22Rv1 (cell line): Measurements from ENCODE around the gene IL12B.
"Not testable (repeated sequence)": the region's sequence is repeated elsewhere in the genome, so short reads cannot be mapped to it uniquely, and the experiment has no call there.

ENCODE experiments used
- H3K27ac ChIP-seq: fragments of 450-650 bp; 2 replicates; pipeline ENCODE4 v1.5.1; 2017
- ZFX ChIP-seq: fragments of 450-650 bp; IDR thresholded peaks from 2 replicates; pipeline ENCODE4 v1.6.1; 2017; ENCODE audit warnings: antibody characterized with exemption, borderline replicate concordance
- TF ChIP-seq, protein P1 (sequence below): fragments of 450-650 bp; IDR thresholded peaks from 2 replicates; pipeline ENCODE4 v1.5.1; 2017; ENCODE audit warnings: mild to moderate bottlenecking

The IL12B gene

DNA sequence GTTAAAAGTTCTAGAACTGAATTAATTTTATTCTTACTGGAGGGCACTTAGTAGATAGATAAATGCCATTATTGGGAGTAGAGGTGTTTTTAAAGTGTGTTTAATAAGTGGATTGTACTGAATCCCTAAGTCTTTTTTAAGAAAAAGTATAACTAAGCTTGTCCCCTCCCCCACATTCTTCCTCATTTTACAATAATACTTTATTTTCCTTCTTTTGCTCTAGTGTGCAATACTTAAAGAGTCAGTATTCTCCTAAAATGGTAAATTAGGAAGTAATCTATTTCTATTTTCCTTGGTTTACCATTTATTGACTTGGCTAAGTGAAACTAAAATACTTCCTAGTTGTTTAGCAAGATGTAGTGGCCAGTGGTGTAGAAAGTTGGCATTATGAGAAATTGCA is 55.6 kb downstream of the IL12B start:
- TF ChIP-seq ZFX, result no peak
- TF ChIP-seq, protein P1, sequence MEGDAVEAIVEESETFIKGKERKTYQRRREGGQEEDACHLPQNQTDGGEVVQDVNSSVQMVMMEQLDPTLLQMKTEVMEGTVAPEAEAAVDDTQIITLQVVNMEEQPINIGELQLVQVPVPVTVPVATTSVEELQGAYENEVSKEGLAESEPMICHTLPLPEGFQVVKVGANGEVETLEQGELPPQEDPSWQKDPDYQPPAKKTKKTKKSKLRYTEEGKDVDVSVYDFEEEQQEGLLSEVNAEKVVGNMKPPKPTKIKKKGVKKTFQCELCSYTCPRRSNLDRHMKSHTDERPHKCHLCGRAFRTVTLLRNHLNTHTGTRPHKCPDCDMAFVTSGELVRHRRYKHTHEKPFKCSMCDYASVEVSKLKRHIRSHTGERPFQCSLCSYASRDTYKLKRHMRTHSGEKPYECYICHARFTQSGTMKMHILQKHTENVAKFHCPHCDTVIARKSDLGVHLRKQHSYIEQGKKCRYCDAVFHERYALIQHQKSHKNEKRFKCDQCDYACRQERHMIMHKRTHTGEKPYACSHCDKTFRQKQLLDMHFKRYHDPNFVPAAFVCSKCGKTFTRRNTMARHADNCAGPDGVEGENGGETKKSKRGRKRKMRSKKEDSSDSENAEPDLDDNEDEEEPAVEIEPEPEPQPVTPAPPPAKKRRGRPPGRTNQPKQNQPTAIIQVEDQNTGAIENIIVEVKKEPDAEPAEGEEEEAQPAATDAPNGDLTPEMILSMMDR, result no peak
- no peak overlapping the region for H3K27ac ChIP-seq

DNA sequence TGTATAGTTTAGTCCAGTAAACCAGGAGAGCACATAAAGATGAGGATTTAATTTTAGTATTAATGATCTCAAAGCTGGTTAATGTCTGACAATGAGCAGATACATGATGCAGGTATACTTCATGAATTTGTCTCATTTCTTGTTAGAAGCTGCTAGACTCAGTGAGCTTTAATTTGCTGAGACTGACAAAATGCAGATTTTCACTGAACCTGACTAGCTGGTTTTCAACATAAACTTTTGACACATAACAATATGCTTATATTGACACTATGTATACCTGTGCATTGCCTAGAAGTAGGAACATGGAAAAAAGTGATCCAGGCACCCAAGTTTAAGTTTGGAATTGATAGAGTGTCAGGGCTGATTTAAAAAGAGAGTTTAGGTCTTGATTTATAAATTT is 56.4 kb downstream of the IL12B start:
- H3K27ac ChIP-seq, result no peak overlapping the region
- TF ChIP-seq, protein P1, result no peak
- TF ChIP-seq ZFX, result no peak

DNA sequence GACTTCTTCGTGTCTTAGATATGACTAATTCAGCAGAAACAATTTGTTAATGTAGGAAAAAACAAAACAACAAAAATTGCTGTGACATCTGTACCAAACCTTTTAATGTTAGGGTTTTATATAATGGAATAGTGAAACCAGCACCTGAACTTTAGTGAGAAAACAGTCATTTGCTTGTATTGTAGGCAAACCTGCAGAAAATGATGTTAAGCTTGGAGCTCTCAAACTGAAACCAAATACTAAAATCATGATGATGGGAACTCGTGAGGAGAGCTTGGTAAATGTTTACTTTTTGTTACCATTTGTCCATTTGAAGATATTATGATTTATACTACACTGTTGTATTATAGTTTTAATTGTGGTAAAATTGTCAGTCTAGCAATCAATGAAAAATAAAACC is 60.6 kb downstream of the IL12B start:
- TF ChIP-seq ZFX, result no peak
- TF ChIP-seq, protein P1, result no peak
- H3K27ac ChIP-seq, result no peak overlapping the region

DNA sequence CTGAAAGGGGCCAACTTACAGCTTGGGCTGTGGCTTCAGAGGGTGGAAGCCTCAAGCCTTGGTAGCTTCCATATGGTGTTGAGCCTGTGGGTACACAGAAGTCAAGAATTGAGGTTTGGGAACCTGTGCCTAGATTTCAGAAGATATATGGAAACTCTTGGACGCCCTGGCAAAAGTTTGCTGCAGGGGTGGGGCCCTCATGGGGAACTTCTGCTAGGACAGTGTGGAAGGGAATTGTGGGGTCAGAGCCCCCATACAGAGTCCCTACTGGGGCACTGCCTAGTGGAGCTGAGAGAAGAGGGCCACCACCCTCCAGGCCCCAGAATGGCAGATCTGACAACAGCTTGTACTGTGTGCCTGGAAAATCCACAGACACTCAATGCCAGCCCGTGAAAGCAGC is 63.5 kb downstream of the IL12B start:
- H3K27ac ChIP-seq, result not testable (repeated sequence)
